Measurements from ENCODE around the gene MTMR3.

The MTMR3 gene

GRCh38 chr22:29871684-29872083 lies 11.3 kb upstream of the MTMR3 start:
- no peak for DNase-seq

GRCh38 chr22:29872144-29872893 lies 10.7 kb upstream of the MTMR3 start:
- DNase-seq, result no peak

GRCh38 chr22:29872989-29873388 lies 10.0 kb upstream of the MTMR3 start:
- no peak for DNase-seq

- no peak for DNase-seq
These were observed 9.0 kb upstream of the MTMR3 start for GRCh38 chr22:29873943-29874342.

GRCh38 chr22:29877620-29878019 lies 5.4 kb upstream of the MTMR3 start:
- DNase-seq, result no peak

GRCh38 chr22:29879753-29880152 lies 3.2 kb upstream of the MTMR3 start:
- DNase-seq, result no peak

- DNase-seq, result no peak
These were observed 294 bp upstream of the MTMR3 start for GRCh38 chr22:29882716-29883044.

GRCh38 chr22:29883775-29884097 lies 762 bp downstream of the MTMR3 start:
- no peak for DNase-seq

- no peak for DNase-seq
These were observed 2.6 kb downstream of the MTMR3 start for GRCh38 chr22:29885610-29886009.

- no peak for DNase-seq
These were observed 3.6 kb downstream of the MTMR3 start for GRCh38 chr22:29886596-29886995.

- DNase-seq, result no peak
These were observed 4.4 kb downstream of the MTMR3 start for GRCh38 chr22:29887358-29887757.

GRCh38 chr22:29890760-29891159 lies 7.8 kb downstream of the MTMR3 start:
- no peak for DNase-seq

GRCh38 chr22:29892315-29893156 lies 9.6 kb downstream of the MTMR3 start:
- no peak for DNase-seq

GRCh38 chr22:29901354-29901753 lies 18.4 kb downstream of the MTMR3 start:
- DNase-seq, result no peak

GRCh38 chr22:29903371-29903770 lies 20.4 kb downstream of the MTMR3 start:
- DNase-seq, result no peak

- DNase-seq, result no peak
These were observed 21.0 kb downstream of the MTMR3 start for GRCh38 chr22:29904020-29904419.

GRCh38 chr22:29907753-29908515 lies 25.0 kb downstream of the MTMR3 start:
- DNase-seq, result no peak

GRCh38 chr22:29912141-29912540 lies 29.2 kb downstream of the MTMR3 start:
- no peak for DNase-seq

GRCh38 chr22:29912605-29913398 lies 29.8 kb downstream of the MTMR3 start:
- no peak for DNase-seq

GRCh38 chr22:29914165-29914564 lies 31.2 kb downstream of the MTMR3 start:
- no peak for DNase-seq

- no peak for DNase-seq
These were observed 32.1 kb downstream of the MTMR3 start for GRCh38 chr22:29914991-29915533.

GRCh38 chr22:29916007-29916544 lies 33.1 kb downstream of the MTMR3 start:
- no peak for DNase-seq
